Embryonic facial prominence (tissue), 1 donor: ENCODE results near the gene VWA8.

Experiments
- DNase-seq: peaks from one replicate; pipeline ENCODE4 v3.0.0-alpha.2; 2016; ENCODE audit errors: extremely low spot score

VWA8 gene

DNA sequence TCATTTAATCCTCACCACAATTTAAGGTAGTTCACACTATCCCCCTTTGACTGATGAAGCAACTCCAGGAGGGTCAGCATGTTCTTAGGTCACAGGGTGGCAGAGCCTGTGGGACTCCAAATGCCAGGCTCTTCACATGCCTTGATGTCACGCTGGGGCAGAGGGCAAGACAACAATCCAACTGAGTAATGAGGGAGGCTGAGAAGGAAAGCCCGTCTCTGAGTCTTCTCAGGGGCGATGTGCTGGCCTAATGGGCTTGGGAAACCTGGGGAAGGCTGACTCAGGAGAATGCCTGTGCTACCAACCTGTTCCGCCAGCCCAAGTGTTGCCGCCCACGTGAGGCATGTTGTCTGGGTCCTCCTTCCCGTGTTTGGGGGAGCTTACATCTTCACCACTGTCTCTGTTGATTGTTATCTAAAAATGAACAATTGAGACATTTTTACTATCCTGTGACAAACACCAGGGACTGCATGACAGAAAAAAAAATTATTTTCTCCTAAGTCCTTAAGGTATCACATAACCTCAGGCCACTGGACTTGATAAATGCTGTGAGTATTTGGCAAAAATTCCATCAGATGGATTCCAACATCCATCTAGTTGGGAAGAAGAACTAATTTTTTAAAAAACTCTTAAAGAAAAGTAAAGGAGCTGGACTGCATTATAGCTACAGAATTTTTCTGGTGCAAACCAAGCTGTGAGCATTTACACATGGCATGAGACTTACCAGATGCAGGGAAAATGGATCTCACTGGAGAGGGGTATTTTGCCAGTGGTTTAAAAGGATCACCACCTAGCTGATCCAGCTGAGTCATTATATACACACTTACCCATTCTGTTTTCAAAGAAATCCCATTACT lies 346.0 kb downstream of the VWA8 start:
- no peak for DNase-seq

DNA sequence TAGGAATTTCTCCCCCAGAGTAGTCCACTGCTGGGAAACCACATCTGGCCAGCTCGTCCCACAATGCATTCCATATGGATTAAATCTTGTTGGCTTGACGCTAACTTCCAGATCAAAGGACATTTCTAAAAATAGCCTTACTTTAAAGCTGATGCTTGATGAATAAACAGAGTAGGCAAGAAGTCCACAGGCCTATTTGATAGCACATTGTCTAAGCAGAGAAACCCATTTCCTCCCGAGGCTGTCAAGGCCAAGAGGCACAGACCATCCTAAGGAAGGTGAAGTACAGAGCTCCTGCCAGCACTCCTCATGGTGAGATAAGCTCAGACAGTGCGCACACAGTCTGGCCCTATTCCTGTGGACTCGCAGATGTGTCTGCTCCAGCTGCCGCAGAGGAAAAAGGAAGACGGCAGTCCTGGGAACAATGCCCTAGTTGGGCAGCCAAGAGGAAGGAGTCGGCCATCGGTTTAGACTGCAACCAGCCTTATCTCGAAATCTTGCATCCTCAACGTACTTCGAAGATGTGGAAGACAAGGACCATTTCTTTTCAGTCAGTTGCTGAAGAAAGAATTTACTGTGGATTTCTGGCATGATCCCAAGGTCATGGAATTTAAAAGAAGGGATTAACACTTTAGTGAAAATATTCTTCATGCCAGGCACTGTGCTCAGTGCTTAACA lies 346.8 kb downstream of the VWA8 start:
- no peak for DNase-seq

DNA sequence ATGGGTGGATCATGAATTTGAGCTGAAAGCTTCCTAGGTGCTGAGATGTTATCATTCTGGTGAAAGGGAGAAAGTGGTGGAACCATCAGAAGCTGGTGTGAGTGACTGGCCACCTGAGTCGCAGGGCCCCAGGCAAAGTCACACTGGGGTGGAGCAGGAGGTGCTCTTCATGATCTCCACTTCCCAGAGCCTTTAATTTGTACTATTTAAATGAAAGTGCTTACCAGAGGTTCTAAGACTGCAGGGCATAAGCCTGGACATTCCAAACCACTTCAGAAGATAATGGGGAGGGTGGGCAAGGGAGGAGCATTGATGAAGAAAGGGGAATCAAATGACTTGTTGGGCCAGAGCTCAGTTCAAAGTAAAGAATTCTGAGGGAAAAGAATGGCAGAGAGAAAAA lies 347.4 kb downstream of the VWA8 start:
- no peak for DNase-seq

DNA sequence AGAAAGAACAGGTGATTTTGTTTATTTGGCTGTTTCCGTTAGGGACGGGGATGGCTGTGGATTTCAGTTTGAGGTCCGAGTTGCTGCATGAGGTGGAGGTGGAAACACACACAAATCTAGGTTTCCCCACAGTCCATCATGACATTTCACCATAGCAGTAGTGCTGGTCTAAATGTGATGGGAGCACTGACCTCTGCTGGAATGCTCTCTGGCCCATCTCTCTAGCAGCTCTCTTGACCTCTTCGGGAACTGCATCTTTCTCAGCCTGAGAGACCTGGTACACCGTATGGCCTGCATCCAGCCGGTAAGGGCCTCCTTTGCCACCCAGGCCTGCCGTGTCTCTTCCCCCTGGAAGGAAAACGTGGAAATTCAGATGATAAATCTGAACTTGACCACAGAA lies 349.5 kb downstream of the VWA8 start:
- DNase-seq, result no peak

DNA sequence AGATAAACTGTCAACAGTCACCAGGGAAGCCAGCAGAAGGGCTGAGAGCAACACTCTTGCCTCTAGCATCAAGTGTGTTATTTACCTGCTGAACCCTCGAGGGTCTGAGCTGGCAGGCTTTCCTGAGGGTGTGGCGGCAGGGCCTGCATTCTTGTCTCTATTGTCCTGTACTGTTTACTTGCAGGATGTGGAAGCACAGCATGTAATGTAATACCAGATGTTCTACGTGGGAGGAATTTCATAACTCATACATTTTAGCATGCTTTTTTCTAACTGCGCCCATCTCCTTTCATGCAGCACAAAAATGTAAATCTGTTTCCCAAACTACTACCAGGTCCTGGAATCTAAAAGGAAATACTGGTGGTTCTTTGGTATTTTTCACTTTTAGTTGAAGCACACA lies 350.5 kb downstream of the VWA8 start:
- DNase-seq, result peak; percentile 75

DNA sequence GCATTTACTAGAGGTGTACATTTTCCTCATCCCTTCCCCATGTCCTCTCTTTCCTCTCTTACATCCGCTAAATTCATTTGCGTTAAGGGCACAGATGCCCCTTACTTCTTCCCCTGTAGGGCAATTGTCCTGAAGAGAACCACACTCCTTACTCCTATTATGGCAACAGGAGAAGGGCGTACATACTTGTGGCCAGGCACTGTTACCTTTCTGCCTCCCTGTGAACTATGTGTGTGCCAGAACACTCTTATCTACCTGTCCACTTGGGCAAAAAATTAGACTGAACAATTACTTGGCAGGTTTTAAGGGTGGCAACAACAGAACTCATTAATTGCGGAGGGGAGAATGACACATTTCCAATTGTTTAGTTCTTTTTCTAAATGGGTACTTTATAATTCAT lies 351.1 kb downstream of the VWA8 start:
- no peak for DNase-seq

DNA sequence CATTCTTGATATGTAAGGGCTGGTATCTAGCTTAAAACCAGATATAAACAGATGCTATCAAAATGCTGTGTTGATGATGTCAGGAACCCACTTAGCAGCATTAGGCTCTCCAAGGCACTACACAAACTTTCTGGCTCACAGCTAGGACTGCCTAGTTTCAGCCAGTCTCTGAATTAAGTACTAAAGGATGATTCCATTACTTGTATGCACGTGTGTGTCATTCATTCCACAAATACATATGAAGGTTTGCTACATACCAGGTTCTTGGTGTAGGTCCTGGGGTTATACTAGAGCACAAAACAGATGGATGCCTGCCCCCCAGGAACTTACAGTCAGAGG lies 352.1 kb downstream of the VWA8 start:
- DNase-seq, result peak; percentile 42

DNA sequence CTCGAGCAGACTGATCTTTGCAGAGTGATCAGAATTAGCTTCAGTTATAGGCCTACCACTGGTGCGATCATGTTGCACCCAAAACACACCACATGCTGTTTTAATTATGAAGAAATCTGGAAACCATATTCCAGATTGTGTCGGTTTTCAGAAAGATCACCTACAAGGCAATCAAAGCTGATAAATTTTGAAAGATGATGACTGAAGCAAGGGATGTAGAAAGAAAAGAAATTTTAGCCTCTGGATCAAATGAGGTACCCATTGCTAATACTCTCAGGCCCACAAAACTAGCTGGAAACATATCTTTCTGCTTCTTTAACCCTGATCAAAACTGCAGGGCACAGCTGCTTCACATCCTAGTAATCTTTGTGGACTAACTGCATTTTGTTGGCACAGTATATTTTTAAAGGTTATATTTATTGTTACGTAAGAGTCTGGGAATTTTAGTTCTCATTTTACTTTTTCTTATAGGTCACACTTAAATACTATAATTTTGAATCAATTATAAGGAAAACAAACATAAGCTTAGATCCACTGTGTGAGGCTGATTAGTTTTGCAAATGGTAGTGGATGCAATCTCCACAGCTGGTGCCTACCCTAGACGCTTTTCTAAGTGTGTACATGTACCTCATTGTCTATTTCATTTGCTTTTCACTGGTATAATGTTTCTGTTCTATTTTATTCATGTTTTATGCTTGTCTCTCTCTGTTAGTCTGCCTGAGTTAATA lies 352.6 kb downstream of the VWA8 start:
- DNase-seq, result peak; percentile 61

DNA sequence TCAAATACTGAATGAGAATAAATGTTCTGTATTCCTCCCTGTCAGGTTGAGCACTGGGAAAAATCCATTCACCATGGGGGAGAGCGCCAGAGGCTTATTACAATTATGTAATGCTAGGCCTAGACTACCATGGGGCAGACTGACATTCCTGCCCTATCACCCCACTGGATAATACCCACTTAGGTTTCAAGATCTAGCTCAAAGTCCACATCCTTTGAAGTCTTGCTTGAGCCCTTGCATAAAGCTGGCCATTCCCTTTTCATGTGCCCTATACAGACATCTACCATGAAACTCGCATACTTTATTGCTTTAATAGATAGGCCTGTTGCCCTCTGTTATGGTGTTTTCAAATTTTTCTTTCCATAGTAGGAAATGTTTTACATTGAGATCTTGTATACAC lies 354.3 kb downstream of the VWA8 start:
- DNase-seq, result no peak

DNA sequence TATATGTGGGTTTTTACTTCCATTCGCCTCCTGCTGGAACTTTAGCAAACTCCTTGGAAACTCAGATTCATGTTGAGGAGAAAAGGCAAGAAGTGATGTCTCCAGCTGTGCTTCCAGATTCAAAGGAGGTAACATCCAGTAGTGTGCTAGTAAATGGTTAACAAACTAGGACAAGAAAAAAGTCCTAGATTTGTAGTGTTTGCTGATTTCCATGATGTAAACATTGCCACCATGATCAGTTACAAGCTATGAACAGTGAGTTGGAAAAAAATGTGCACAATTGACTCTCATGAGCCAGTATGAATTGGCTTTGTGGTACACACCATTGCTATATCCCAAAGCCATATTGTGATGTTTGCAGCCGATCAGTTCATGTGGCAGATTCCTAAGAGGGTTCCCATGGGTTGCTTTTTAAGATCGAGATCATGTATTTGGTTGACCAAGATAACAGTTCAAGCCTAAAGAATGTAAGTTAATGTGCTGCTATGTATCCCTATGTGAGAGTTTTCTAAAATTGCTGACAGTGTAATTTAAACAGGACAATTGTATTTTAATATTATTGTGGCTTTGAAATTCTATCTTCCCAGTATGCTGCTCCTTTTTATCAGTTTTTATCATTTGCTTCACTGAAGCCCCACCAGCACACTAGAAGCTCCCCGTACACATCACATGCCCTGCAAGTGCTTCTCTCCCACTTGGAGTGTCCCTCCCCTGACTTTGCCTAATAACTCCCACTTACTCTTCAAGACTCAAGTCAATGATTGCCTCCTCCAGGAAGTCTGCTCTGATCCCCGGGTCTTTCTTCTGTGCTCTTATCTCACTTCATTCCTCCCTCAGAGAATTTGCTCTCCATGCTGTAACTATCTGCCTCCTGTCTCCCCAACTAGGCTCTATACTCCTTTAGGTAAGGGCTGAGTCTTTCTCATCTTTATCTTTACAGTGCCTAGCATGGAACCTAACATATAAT lies 355.3 kb downstream of the VWA8 start:
- DNase-seq, result no peak

DNA sequence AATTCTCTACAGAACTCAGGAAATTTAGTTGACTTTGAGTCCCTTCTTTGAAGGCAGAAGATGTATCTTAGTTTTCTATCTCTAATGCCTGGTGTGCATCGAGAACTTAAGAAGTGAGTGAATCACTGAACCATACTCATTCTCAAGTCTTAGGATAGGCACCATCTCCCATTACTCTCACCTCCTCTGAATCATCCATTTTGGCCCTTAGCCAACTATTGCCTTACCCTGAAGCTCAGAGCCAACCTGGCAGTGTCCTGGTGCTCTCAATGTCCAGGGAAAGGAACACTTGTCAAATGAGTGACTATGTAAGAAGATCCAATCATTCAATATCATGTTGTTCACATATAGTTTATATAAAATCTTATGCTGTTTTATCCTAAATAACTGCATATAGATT lies 357.0 kb downstream of the VWA8 start:
- DNase-seq, result no peak

DNA sequence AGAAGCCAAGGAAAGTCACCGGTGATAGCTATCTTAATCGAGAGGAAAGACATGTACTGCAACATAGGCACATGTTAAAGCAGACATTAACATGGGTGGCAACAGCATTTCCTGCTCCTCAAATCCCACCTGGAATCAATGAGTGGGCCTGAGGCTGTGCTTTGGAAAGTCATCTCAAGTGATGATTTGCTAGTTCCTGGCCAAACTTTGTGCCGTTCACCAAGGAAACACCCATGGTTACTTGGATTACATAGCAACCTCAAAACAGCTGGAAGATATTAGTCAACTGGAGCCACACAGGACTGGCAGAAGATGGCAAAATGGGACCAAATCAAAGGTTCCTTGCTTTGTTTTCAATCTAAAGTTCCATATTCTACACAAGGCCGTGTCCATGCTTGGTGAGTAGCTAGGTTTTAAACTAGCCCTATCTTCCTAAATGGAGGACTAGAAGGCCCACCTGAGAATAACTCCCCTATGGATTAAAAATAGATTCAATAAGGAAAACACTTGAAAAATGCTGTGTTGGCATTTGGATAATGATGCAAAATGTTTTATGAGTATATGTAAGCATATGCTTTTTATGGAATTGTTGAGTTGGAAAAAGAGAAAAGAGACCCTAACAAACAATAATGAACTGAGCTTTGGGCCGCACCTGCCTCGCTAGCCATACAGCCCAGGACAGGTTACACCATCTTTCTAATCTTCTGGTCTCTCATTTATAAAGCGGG lies 359.0 kb downstream of the VWA8 start:
- DNase-seq, result no peak

DNA sequence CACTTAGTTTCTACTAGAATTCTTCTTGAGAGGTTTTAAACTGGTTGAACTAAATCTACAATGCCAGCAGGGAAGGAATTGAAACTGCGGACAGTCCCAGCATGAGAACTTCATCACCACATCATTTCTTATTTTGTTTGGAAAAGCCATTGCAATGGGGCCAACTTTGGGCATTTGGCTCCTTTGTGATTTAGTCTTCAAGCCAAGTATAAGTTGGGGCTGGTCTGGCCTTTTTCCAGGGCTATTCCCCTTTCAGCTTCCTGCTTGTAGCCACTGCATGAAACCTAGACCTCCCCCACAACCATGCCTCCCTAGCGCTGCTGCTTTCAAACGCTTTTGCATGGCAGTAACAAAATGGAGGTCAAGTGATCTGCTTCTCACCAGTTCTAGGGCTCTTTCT lies 361.3 kb downstream of the VWA8 start:
- DNase-seq, result no peak

DNA sequence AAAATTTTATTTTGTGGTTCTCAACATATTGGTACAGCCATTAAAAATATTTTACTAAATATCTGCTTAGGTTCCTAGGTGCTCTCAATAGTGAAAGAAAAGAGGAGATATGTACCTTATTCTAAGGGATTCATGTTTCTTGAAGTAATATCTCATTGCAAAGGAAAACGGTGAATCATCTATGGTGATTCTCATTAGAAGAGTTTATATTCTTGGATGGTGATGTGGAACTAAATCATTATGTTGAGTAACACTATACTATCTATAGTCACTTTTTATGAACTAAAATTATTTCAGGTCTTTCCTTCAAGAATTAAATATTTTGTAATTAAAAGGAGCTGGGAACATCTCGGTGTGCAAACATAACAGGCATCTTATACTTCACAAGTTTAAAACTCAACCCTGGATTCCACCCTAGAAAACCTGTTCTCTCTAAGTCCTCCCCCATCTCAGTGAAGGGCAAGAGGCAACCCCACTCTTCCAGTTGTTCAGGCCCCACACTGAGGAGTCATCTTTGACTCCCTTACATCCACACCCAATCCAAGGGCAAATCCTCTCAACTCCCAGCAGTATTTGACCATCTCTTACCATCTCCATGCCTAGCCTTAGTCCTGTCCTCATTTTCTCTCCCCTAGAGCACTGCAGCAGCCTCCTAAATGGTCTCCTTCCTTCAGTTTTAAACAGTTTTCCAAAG lies 363.4 kb downstream of the VWA8 start:
- no peak for DNase-seq

DNA sequence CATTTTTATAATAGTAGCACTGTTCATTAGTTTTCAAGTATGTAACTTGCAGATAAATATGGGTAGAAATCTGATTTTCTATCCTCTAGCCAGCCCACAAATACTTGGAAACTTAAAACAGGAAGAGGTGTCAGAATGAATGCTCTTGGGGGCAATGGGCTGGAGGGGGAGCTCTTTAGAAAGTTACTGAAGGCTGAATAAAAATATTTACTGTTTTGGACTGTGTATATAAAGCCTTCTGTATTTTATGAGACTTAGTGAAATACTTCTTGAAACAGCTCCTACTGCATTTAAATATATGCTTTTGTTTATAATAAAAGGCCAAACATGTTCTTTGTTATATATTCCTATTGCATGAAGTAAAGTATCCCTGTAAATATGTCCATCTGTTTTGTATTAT lies 364.7 kb downstream of the VWA8 start:
- no peak for DNase-seq

DNA sequence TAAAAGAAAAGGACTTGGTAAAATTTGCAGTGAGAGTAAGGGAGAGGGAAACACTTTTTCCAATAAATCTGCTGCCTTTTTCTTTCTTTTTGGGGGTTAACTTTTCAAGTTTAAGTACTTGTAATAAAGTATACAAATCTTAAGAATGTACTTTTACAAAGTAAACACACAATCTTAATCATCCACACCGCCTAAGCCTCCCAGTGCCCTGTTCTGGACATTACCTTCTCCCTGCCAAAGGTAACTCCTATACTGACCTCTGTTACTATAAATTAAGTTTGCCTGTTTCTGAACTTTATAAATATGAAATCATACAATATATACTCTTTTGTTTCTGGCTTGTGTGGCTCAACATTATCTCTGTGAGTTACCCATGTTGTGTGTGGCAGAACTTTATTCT lies 365.6 kb downstream of the VWA8 start:
- DNase-seq, result no peak

DNA sequence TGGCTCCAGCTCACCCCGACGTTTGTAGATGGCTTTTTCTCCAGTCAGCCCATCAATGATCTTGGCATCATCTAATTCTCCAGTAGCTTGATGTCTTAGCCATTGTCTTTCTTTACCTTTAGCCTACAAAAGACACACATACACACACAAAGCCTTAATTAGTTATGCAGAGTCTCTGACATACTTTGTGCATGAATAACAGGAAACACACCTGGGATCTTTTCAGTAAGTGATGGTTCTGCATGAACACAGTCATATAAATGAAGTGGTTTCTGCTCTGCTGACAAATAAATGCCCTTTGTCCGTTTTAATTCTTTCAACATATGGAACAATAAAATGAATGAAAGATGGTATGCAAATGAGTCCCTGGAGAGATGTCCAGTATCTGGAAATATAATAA lies 370.3 kb downstream of the VWA8 start:
- DNase-seq, result no peak

DNA sequence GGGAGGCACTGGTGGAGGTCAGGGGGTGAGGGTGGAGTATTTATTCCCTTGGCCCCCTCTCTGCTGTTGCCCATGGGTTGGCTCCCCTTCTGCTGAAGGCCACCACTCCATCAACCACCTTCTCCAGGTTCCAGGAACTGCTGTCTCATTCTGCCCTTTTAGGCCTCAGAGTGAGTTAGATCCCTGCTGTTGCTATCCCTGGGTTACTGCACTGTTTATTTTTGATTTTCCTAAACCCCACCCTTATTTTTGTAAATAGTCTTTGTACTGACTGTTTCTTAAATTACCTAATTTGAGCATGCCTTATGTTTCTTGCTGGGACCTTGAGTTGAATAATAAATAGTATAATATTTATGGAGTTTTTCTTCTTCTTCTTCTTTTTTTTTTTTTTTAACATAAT lies 370.8 kb downstream of the VWA8 start:
- no peak for DNase-seq

DNA sequence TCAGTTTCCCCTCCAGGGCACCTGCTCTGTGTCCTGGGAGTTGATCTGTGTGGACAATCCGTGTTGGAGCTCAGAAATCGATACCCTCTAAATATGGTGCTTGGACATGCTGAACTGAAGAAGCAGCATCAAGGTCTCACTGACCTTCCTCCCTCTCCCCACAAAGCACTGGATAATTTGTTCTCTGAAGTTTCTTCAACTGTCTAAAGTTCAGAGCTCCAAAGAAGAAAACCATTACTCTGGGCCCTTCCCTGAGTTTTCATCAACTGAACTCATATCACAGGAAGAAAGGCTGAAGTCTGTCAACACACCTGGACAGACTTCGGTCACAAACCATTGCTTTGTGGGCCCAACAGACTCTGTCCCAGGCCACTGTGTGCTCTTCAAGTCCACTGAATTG lies 371.5 kb downstream of the VWA8 start:
- DNase-seq, result no peak

DNA sequence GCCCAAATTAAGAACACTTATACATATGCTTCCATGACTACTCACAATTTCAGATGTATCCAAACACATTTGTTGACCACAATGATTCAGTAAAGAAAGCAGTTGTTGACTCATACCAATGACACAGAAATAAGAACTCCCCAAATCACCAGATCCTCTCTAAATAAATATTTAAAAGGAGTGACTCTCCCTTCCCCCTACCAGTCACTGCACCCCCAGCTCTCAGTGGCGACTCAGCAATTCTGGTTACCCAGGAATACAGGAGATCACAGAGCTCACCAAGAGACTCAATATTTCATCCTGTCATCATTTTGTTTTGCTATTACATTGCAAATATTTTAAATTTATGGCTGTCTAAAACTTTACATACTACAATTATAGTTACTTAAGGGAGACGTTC lies 372.0 kb downstream of the VWA8 start:
- DNase-seq, result no peak
